ENCODE data around the gene RND1. TPM values are rescaled to one million over a fixed set of nuclear protein-coding genes. Genes with fewer than 3 reads are reported as not detected.

RND1 gene
- total RNA-seq, 1 donor from 2014 or later: 7.1 TPM

GRCh38 chr12:48828841-48829575, 36.7 kb downstream of the RND1 start:
- TF ChIP-seq, protein P1, sequence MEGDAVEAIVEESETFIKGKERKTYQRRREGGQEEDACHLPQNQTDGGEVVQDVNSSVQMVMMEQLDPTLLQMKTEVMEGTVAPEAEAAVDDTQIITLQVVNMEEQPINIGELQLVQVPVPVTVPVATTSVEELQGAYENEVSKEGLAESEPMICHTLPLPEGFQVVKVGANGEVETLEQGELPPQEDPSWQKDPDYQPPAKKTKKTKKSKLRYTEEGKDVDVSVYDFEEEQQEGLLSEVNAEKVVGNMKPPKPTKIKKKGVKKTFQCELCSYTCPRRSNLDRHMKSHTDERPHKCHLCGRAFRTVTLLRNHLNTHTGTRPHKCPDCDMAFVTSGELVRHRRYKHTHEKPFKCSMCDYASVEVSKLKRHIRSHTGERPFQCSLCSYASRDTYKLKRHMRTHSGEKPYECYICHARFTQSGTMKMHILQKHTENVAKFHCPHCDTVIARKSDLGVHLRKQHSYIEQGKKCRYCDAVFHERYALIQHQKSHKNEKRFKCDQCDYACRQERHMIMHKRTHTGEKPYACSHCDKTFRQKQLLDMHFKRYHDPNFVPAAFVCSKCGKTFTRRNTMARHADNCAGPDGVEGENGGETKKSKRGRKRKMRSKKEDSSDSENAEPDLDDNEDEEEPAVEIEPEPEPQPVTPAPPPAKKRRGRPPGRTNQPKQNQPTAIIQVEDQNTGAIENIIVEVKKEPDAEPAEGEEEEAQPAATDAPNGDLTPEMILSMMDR (IDR thresholded peaks at IDR 0.05): no peak
- DNase-seq (no peak), ATAC-seq (no peak)
- Histone ChIP-seq H3K4me3 (no peak overlapping the region), H3K27me3 (no peaks in the 10 kb centered on the region), H3K27ac (no peak overlapping the region), H3K9me3 (no peaks in the 10 kb centered on the region), H3K4me1 (no peaks in the 10 kb centered on the region), H3K36me3 (peaks cover 73% of the 10 kb centered on the region)
- intact Hi-C loops (cut with DNase I): no loop called here

GRCh38 chr12:48828293-48828692, 37.4 kb downstream of the RND1 start:
- Histone ChIP-seq H3K36me3 (peaks cover 66% of the 10 kb centered on the region), H3K27ac (no peak overlapping the region), H3K27me3 (no peaks in the 10 kb centered on the region), H3K4me1 (no peaks in the 10 kb centered on the region), H3K4me3 (no peak overlapping the region), H3K9me3 (no peaks in the 10 kb centered on the region)
- TF ChIP-seq, protein P1 (IDR thresholded peaks at IDR 0.05): no peak
- intact Hi-C loops (cut with DNase I): no loop called here
- ATAC-seq (no peak), DNase-seq (no peak)

- Histone ChIP-seq H3K4me3 (no peak overlapping the region), H3K27ac (no peak overlapping the region), H3K9me3 (no peaks in the 10 kb centered on the region), H3K27me3 (no peaks in the 10 kb centered on the region), H3K36me3 (peaks cover 59% of the 10 kb centered on the region), H3K4me1 (no peaks in the 10 kb centered on the region)
- no peak for DNase-seq
- TF ChIP-seq, protein P1 (IDR thresholded peaks at IDR 0.05): no peak
- no peak for ATAC-seq
- intact Hi-C loops (cut with DNase I): no loop called here
Measured at GRCh38 chr12:48827513-48828096, 38.1 kb downstream of the RND1 start.

GRCh38 chr12:48827026-48827425, 38.6 kb downstream of the RND1 start:
- H3K27ac ChIP-seq: no peak overlapping the region
- ATAC-seq (no peak), DNase-seq (no peak)
- H3K36me3 ChIP-seq: peaks cover 54% of the 10 kb centered on the region
- intact Hi-C loops (cut with DNase I): no loop called here
- H3K4me3 ChIP-seq: no peak overlapping the region
- H3K27me3 ChIP-seq: no peaks in the 10 kb centered on the region
- no peaks in the 10 kb centered on the region for H3K9me3 ChIP-seq
- no peaks in the 10 kb centered on the region for H3K4me1 ChIP-seq
- TF ChIP-seq, protein P1 (IDR thresholded peaks at IDR 0.05): no peak

DNA sequence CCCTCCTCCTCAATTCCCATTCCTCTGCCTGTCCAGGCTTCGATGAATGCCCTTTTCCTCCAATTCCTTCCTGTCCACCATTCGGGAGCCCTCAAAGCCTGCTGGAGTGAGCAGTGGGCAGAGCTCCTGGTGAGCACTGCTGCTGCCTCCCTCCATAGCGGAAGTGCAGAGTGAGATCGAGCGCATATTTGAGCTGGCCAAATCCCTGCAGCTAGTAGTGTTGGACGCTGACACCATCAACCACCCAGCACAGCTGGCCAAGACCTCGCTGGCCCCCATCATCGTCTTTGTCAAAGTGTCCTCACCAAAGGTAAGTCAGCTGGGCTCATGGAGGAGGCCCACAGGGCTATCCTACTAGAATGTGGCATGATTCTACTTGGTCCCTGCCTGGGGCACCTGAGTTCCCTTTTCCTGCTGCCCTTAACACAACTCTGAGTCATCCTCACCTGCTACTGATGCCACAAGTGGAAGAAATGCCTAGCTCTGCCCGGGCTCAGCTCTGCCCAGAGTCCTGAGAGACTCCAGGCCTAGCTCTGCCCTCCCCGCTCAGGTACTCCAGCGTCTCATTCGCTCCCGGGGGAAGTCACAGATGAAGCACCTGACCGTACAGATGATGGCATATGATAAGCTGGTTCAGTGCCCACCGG, 39.3 kb downstream of the RND1 start:
- Histone ChIP-seq H3K36me3 (peaks cover 47% of the 10 kb centered on the region), H3K27me3 (no peaks in the 10 kb centered on the region), H3K4me3 (no peak overlapping the region), H3K27ac (no peak overlapping the region), H3K9me3 (no peaks in the 10 kb centered on the region), H3K4me1 (no peaks in the 10 kb centered on the region)
- TF ChIP-seq, protein P1 (IDR thresholded peaks at IDR 0.05): no peak
- intact Hi-C loops (cut with DNase I): no loop called here
- DNase-seq (no peak), ATAC-seq (no peak)
